HG03521 (cell line): Measurements from ENCODE around the gene DNAJB7.
"Not testable (repeated sequence)": the region's sequence is repeated elsewhere in the genome, so short reads cannot be mapped to it uniquely, and the experiment has no call there.

Experiments used
- ATAC-seq: cut with Tn5 transposase; IDR thresholded peaks from one replicate; pipeline ENCODE4 v1.9.1; 2021; ENCODE audit warnings: mild to moderate bottlenecking, moderate library complexity; ENCODE audit not compliant: unreplicated experiment

The DNAJB7 gene

DNA sequence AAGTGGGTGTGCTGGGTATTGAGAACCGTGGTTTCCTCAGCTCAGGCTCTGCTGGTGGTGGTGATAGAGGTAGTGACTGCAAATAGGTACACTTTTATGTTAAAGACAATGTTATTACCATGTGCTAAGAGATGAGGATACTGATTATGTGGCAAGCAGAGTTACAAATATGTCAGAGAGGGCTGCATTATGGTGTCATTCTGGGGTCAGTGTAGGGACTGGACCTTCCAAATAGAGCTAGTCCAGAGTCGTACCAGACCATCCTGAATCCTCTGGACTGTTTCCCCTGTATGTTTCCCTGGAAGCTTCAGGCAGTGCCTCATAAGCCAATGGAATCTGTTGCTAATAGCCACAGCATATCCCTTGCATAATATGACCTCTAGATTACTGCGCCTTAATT, at the start of gene DNAJB7:
DNAJB7 (minus strand) TSS at position 101 of the 400 bp plus-strand sequence. CDS start 119 bp downstream, outside the sequence.
- no peak for ATAC-seq

GRCh38 chr22:40908895-40909294, 47.0 kb upstream of the DNAJB7 start:
- no peak for ATAC-seq

GRCh38 chr22:40904101-40904500, 42.2 kb upstream of the DNAJB7 start:
- ATAC-seq: no peak

- ATAC-seq: no peak
Observed at GRCh38 chr22:40898850-40899357, 37.0 kb upstream of the DNAJB7 start.

GRCh38 chr22:40894417-40894816, 32.5 kb upstream of the DNAJB7 start:
- ATAC-seq: no peak

DNA sequence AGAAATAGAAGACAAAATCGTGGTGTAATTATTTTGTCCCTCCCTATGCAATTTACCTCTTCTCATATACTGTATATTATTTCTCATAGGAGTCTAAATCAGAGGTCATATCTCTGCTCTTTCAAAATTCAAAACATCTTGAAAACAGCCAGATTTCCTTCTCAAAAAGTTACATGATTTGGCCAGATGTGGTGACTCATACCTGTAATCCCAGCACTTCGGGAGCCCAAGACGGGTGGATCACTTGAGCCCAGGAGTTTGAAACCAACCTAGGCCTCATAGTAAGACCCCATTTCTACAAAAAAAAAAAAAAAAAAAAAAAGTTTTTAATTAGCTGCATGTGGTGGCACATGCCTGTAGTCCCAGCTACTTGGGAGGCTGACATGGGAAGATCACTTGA, 29.0 kb upstream of the DNAJB7 start:
- ATAC-seq: no peak

- ATAC-seq: no peak
Observed at GRCh38 chr22:40889116-40889515, 27.2 kb upstream of the DNAJB7 start.

DNA sequence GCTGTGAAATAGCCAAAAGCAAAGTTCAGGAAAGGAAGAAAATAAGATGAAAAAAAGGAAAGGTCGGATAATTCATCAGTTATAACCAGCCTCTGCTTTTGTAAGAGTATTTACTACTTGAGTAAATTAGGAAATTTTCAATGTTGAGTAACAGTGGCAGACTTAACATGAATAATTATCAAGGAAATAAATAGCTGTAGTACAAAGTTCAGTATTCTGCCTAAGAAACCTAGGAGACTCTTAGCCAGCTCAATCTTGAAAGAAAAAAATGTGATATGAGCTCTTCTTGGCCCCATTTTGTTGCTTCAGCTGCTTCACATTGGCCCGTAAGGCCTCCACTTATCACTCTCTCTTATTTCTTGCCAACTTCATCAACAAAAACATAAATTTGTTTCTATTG, 17.0 kb upstream of the DNAJB7 start:
- no peak for ATAC-seq

DNA sequence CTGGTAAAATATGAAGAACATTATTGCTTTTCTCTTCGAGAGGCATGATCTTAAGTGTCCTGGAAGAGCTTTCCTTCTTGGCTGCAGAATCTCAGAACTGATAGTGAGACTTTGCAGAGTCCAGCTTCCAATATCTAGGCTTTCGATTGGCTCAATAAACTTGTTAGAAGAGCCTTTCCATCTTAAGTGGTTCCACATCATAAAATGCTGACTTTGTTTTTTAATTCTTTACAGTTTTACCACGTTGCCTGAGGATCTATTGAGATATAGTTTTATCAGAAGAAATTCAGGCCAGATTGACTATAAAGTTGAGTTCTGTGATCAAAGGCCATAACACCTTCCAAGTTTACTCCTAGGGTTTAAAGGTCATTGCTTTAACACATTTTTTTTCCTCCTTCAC, 15.6 kb upstream of the DNAJB7 start:
- ATAC-seq: no peak

DNA sequence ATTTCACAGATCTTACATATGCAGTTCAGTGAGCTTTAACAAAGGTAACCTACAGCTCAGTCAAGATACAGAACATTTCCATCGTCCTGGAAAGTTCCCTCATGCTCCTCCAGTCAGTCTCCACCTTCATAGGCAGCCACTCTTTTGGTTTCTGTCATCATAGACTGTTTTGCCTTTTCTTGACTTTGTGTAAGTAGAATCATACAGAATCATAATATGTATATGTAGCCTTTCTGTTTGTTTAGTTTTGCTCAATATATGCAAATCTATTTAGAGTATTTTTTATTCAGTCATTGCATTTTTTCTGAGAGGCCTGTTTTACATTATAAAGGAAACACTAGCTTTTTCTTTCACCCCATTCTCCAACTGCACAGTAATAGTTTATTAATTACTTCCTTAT, 15.0 kb upstream of the DNAJB7 start:
- ATAC-seq: no peak

GRCh38 chr22:40875111-40875510, 13.2 kb upstream of the DNAJB7 start:
- no peak for ATAC-seq

GRCh38 chr22:40874016-40874415, 12.1 kb upstream of the DNAJB7 start:
- ATAC-seq: no peak

GRCh38 chr22:40868379-40868778, 6.5 kb upstream of the DNAJB7 start:
- ATAC-seq: not testable (repeated sequence)

- no peak for ATAC-seq
Observed at GRCh38 chr22:40867109-40867508, 5.2 kb upstream of the DNAJB7 start.

- no peak for ATAC-seq
Observed at GRCh38 chr22:40862537-40862936, 624 bp upstream of the DNAJB7 start.

DNA sequence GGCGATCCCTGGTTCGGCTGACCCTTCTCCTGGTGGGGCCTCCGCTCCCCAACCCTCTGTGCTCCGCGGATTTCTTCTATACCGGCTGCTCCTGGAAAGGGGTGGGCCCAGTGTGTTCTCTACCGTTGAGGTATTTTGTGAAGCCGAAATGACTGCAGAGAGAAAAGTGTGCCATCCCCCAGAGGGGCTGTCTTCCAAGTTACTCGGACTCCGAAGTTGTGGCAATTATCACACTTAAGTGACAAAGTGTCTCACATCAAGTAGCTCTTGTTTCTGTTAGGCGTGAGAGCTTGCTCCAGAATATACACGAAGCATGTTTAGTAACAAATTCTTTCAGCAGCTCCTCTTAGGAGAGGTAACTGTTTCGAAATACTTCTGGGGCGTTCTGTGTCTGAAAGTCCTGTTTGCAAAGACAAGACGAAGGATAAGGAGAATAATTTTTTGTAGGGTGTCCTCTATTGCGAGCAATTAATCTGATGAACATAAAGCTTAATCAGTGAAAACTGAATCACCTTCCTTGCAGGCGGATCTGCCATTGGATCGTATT, 4.5 kb downstream of the DNAJB7 start:
- no peak for ATAC-seq

- peak; percentile 86 for ATAC-seq
Observed at GRCh38 chr22:40856513-40857308, 5.2 kb downstream of the DNAJB7 start, which contains the start of the genes ST13 and XPNPEP3. ST13 (minus strand) TSS chr22:40856639; CDS start chr22:40856540, 99 bp downstream. XPNPEP3 (plus strand) TSS chr22:40857148; CDS start chr22:40857182, 34 bp downstream.

DNA sequence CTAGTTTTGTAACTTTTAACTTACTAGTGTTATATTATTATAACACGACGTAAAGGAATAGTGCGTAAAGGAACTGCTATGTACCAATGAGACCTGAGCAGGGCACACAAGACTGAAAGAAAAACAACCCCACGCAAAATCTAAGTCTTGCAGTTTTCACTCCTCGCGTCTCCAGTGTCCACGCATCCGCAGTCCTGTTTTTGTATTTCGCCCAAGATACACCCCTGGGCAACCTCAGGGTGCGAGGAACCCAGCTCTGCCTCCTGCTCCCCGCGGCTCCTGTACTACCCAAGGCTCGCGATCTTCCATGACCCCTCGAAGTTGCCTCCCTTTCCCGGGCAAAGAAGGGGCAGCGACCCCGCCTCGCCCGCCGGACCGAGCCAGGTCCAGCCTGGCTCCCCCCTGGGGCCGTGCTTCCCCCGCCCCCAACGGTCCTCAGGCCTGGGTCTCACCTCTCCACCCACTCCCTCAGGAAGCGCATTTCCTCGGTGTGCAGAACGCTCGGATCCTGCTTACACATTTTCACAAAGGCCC, 5.9 kb downstream of the DNAJB7 start:
- peak; percentile 21 for ATAC-seq

DNA sequence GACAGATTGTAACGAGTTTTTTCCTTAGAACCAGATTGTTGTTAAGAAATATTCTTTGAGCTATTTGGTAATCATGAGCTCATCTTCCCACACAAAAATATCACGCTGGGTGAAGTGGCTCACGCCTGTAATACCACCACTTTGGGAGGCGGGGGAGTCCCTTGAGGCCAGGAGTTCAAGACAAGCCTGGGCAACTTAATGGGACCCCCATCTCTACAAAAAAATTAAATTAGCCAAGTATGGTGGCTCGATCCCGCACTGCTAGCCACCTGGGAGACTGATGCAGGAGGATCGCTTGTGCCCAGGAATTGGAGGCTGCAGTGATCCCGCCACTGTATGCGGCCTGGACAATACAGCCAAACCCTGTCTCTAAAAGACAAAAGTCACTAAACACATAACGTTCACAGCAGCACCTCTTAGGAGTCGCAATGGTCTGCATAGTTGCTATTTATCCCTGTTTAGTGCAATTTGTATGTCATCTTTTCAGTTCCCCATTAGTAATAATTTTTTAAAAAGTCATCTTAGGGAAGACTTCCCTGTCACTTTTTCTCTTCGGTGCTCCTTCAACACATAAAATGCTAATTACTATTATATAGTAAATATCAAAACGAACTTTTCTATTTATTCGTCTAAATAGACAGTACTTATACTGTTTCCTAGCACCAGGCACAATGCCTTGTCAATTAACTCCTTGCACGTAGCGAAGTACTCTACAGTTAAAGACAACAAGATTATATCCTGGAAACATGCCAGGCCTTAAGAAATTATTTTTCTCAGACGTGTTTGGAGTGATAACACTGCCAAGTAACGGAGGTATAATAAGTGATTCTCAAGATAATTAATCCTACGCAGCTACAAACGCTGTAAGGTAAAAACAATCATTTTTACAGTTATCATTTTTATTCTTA, 6.6 kb downstream of the DNAJB7 start:
- no peak for ATAC-seq

DNA sequence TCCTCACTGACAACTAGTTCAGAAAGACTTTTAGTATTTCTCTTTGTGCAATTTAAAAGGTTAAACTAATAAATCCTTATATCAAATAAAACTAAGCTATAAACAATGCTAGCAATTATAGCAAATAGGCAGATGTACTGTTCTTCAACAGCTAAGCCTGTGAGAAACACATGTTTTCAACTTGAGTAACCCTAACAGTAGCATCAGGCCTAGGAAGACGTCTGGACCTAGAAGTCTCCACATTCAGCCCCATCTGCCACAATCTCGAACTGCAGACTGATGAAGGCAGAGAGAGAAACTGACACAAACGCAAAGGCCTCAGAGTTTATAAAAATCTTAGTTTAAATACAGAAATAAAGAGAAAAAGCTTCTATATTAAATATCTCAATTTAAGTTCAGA, 8.0 kb downstream of the DNAJB7 start:
- ATAC-seq: no peak

- no peak for ATAC-seq
Observed at GRCh38 chr22:40853333-40853732, 8.6 kb downstream of the DNAJB7 start.
